HL-60/S4 treated with phorbol 12-myristate 13-acetate at 8.2 ng/mL for 4 days and 3 days (cell line): ENCODE results near the gene PJA2.
"Not testable (repeated sequence)": the region's sequence is repeated elsewhere in the genome, so short reads cannot be mapped to it uniquely, and the experiment has no call there.

Source experiments
- in situ Hi-C: fragments of 300-500 bp; cut with MboI; formaldehyde crosslinking; loops from 2 replicates; pipeline ENCODE4 v1.15.0; 2022; ENCODE audit warnings: low sequenced_read_pairs

The PJA2 gene

GRCh38 chr5:109310315-109310714 lies 99.5 kb downstream of the PJA2 start:
- in situ Hi-C loops, result no loop called here

- in situ Hi-C loops, result no loop called here
Observed at GRCh38 chr5:109309326-109310063, 100.3 kb downstream of the PJA2 start.

GRCh38 chr5:109307951-109308350 lies 101.8 kb downstream of the PJA2 start:
- in situ Hi-C loops, result no loop called here

GRCh38 chr5:109307456-109307855 lies 102.3 kb downstream of the PJA2 start:
- in situ Hi-C loops, result no loop called here

- in situ Hi-C loops, result no loop called here
Observed at GRCh38 chr5:109305352-109305751, 104.4 kb downstream of the PJA2 start.

GRCh38 chr5:109304309-109304708 lies 105.5 kb downstream of the PJA2 start:
- in situ Hi-C loops, result no loop called here

GRCh38 chr5:109300367-109300766 lies 109.4 kb downstream of the PJA2 start:
- in situ Hi-C loops, result no loop called here

- in situ Hi-C loops, result no loop called here
Observed at GRCh38 chr5:109299557-109299956, 110.2 kb downstream of the PJA2 start.

- in situ Hi-C loops, result no loop called here
Observed at GRCh38 chr5:109298794-109299193, 111.0 kb downstream of the PJA2 start.

GRCh38 chr5:109297900-109298299 lies 111.9 kb downstream of the PJA2 start:
- in situ Hi-C loops, result no loop called here

- in situ Hi-C loops, result no loop called here
Observed at GRCh38 chr5:109291090-109291489, 118.7 kb downstream of the PJA2 start.

- in situ Hi-C loops, result no loop called here
Observed at GRCh38 chr5:109290231-109290630, 119.5 kb downstream of the PJA2 start.

- in situ Hi-C loops, result not testable (repeated sequence)
Observed at GRCh38 chr5:109286628-109287027, 123.1 kb downstream of the PJA2 start.
